Breast epithelium (tissue), 3 donors: ENCODE measurements around the gene CTBS.

Experiments used
- POLR2A ChIP-seq: fragments of 450-650 bp; IDR thresholded peaks from one replicate; pipeline ENCODE4 v1.6.1; 2016; ENCODE audit warnings: antibody characterized with exemption, mild to moderate bottlenecking, moderate library complexity
- POLR2AphosphoS5 ChIP-seq, 3 donors: sonication (generic); formaldehyde crosslinking; IDR thresholded peaks; one replicate each; pipeline ENCODE4 v1.6.1; 2017; ENCODE audit warnings: antibody characterized with exemption in 3 of 3
- TF ChIP-seq, protein P1 (sequence below), 3 donors: fragments of 450-650 bp; IDR thresholded peaks; one replicate each; pipeline ENCODE4 v1.5.1; 2016 to 2017; ENCODE audit warnings: antibody characterized with exemption in 3 of 3, mild to moderate bottlenecking in 3 of 3, moderate library complexity in 3 of 3

DNA sequence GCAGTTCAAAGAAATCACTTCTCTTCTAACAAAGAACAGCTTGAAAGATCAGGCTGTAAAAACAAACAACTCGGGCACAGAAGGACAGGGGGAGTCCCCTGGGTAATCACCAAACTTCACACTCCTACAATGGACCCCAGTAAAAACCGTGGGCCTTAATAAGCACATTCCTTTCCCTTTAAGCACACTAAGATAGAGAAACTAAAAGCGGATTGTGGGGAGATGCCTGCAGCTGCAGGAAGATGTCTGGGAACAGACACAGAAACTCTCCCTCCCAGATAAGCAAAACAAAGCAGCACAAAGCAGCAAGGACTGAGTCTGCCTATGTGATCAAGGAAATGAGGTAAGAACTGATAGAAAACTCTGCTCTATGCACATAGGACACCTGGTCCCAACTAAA is 37.6 kb upstream of the CTBS start:
- TF ChIP-seq, protein P1, sequence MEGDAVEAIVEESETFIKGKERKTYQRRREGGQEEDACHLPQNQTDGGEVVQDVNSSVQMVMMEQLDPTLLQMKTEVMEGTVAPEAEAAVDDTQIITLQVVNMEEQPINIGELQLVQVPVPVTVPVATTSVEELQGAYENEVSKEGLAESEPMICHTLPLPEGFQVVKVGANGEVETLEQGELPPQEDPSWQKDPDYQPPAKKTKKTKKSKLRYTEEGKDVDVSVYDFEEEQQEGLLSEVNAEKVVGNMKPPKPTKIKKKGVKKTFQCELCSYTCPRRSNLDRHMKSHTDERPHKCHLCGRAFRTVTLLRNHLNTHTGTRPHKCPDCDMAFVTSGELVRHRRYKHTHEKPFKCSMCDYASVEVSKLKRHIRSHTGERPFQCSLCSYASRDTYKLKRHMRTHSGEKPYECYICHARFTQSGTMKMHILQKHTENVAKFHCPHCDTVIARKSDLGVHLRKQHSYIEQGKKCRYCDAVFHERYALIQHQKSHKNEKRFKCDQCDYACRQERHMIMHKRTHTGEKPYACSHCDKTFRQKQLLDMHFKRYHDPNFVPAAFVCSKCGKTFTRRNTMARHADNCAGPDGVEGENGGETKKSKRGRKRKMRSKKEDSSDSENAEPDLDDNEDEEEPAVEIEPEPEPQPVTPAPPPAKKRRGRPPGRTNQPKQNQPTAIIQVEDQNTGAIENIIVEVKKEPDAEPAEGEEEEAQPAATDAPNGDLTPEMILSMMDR (IDR thresholded peaks at IDR 0.05) = no peak
- TF ChIP-seq POLR2A (no peak), POLR2AphosphoS5 (IDR thresholded peaks at IDR 0.05) (no peak)
